GM19395 (cell line): ENCODE data around the gene QRICH2.
"Not testable (repeated sequence)": the region's sequence is repeated elsewhere in the genome, so short reads cannot be mapped to it uniquely, and the experiment has no call there.

Source experiments
- ATAC-seq: cut with Tn5 transposase; IDR thresholded peaks from one replicate; pipeline ENCODE4 v1.9.1; 2021; ENCODE audit warnings: mild to moderate bottlenecking, moderate library complexity; ENCODE audit not compliant: unreplicated experiment

The QRICH2 gene

GRCh38 chr17:76233588-76234353 lies 74.3 kb downstream of the QRICH2 start:
- ATAC-seq, result no peak

GRCh38 chr17:76232342-76232741 lies 75.7 kb downstream of the QRICH2 start:
- no peak for ATAC-seq

- not testable (repeated sequence) for ATAC-seq
Observed at GRCh38 chr17:76226749-76227148, 81.3 kb downstream of the QRICH2 start.

- ATAC-seq, result not testable (repeated sequence)
Observed at GRCh38 chr17:76225373-76226086, 82.5 kb downstream of the QRICH2 start.
